GM23248 (cell line): Measurements from ENCODE around the gene TRAK1.

Experiments used
- EZH2 ChIP-seq: fragments of 200-600 bp; sonication (generic); IDR thresholded peaks from 2 replicates; pipeline ENCODE4 v1.6.1; 2018; ENCODE audit warnings: antibody characterized with exemption, mild to moderate bottlenecking; ENCODE audit not compliant: insufficient read depth, poor library complexity, severe bottlenecking
- EZH2phosphoT487 ChIP-seq: fragments of 200-600 bp; sonication (generic); IDR thresholded peaks from 2 replicates; pipeline ENCODE4 v1.6.1; 2018; ENCODE audit warnings: antibody characterized with exemption, moderate library complexity, mild to moderate bottlenecking, low read depth; ENCODE audit not compliant: insufficient read depth

DNA sequence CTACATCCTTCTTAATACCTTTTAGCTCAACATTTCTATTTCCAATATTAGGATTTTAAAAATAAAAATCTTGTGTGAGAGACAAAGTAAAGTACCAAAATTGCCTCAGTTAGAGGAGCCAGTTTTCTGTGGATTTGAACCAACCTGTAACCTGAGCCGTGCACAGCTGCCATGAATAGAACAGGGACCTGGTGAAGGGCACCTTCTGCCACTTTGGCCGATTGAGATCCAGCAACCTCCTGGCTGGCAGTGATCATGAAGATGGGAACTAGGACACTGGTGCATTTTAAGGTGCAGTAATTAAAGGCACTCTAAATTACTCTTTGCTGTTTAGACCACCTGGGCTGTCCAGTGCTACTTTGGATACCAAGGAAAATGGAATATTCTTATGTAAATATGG is 34.3 kb upstream of the TRAK1 start:
- TF ChIP-seq EZH2 (no peak), EZH2phosphoT487 (no peak)
